ENCODE data around the gene JCHAIN. TPM values are rescaled to one million over a fixed set of nuclear protein-coding genes. Genes with fewer than 3 reads are reported as not detected.

The JCHAIN gene
- total and polyA plus RNA-seq, 5 donors from 2014 or later, result 0.84 to 5.2 (median 1.7) TPM; not detected in 1

DNA sequence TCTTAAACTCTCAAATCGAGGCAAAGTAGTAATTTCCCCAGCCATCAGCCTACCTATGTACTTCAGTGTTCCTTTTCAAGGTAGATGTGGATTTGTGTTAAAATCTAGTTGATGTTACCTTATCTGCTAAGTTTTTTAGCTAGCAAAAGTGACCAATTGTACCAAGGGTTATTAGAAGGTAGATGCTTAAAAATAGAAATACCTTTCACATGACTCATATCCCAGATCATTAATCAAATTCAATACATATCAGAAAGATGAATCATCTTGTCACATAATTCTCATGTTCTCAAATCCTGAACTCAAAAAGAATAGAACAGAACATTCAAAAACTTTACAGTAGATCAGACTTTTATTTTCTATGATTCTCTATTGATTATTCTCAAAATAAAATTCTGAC is 34.3 kb downstream of the JCHAIN start:
- no peaks in the 10 kb centered on the region for H3K9me3 ChIP-seq (ENCODE audit: control insufficient read depth in 2 of 2, low read length in 2 of 2)
- ATAC-seq (ENCODE audit: low read depth in 2 of 2), result no peak
- no peaks in the 10 kb centered on the region for H3K9me3 Mint-ChIP-seq
- H3K4me1 Mint-ChIP-seq, result peaks cover 0 to 2% (median under 1%) of the 10 kb centered on the region in 4 donors
- no peaks in the 10 kb centered on the region for H3K36me3 ChIP-seq (ENCODE audit: control insufficient read depth, insufficient read depth, low read length)
- H3K27me3 ChIP-seq (ENCODE audit: control insufficient read depth, insufficient read depth, low read length), result peaks cover 3% of the 10 kb centered on the region
- H3K27ac ChIP-seq (ENCODE audit: insufficient read depth, low read length, poor library complexity, severe bottlenecking), result no peak overlapping the region
- no peaks in the 10 kb centered on the region for H3K4me1 ChIP-seq (ENCODE audit: control insufficient read depth, insufficient read depth, low read length, poor library complexity, severe bottlenecking)
- H3K4me3 Mint-ChIP-seq, result no peak overlapping the region
- no peak overlapping the region for H3K27ac Mint-ChIP-seq
- DNase-seq, result no peak
- no peaks in the 10 kb centered on the region for H3K36me3 Mint-ChIP-seq
- peaks cover 4% of the 10 kb centered on the region for H3K27me3 Mint-ChIP-seq
- H3K4me3 ChIP-seq (ENCODE audit: low read depth, low read length), result no peak overlapping the region

DNA sequence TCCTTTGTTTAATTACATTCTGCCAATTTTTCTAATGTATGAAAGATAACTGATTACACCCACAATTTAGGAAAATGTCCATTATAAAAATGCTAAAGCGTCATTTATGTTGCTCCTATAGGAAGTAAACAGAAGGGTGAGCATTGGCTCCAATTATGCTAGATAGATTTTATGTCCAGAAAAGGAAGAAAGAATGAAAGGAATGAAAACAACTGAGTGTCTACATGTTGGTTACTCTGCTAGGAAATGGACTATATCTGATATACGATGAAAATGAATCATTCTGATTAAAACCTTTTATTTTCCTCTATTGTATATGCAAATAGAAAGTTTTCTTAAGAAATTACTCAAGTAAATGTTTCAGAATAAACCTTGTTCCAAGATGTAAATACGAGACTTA is 36.1 kb downstream of the JCHAIN start:
- Mint-ChIP-seq H3K4me3 (peak overlapping the region in 1 of 4 donors; percentile 48), H3K4me1 (peaks cover 0 to 2% (median under 1%) of the 10 kb centered on the region in 4 donors)
- no peaks in the 10 kb centered on the region for H3K4me1 ChIP-seq (ENCODE audit: control insufficient read depth, insufficient read depth, low read length, poor library complexity, severe bottlenecking)

DNA sequence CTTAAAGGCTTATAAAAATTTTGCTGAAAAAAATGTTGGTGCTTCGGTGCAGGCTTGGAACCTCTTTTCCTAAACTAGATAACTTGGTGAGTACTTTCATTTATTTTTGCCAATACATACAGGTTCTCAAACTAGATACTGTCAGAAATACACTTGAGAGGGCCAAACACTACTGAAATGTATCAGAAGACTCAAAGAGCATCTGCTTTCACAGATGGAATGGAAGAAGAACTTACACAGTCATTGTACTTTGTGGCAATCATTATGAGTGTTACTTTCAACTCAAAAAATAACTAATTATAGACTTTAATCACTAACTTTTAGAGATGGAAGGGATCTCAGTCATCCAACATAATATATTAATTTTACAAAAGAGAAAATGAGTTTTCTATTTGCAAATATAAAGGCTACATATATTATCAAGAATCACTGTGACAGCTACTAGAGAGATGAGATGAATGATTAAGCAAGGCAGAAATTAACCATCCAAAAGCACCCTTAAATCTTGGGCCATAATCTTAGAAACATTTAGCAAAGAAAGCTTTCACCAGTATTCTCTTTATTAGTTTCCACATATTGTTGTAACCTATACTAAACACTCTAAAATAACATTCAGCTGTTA is 36.7 kb downstream of the JCHAIN start:
- Mint-ChIP-seq H3K27ac (no peak overlapping the region), H3K4me3 (no peak overlapping the region), H3K9me3 (no peaks in the 10 kb centered on the region), H3K4me1 (peaks cover 0 to 2% (median under 1%) of the 10 kb centered on the region in 4 donors), H3K27me3 (peaks cover 12% of the 10 kb centered on the region), H3K36me3 (no peaks in the 10 kb centered on the region)
- Histone ChIP-seq H3K27ac (ENCODE audit: insufficient read depth, low read length, poor library complexity, severe bottlenecking) (no peak overlapping the region), H3K27me3 (ENCODE audit: control insufficient read depth, insufficient read depth, low read length) (peaks cover 3% of the 10 kb centered on the region), H3K36me3 (ENCODE audit: control insufficient read depth, insufficient read depth, low read length) (no peaks in the 10 kb centered on the region), H3K9me3 (ENCODE audit: control insufficient read depth in 2 of 2, low read length in 2 of 2) (no peaks in the 10 kb centered on the region), H3K4me3 (ENCODE audit: low read depth, low read length) (no peak overlapping the region), H3K4me1 (ENCODE audit: control insufficient read depth, insufficient read depth, low read length, poor library complexity, severe bottlenecking) (no peaks in the 10 kb centered on the region)
- DNase-seq (no peak), ATAC-seq (ENCODE audit: low read depth in 2 of 2) (no peak)

More for the DNA sequence above, 36.1 kb downstream of the JCHAIN start:
- Histone ChIP-seq H3K27me3 (ENCODE audit: control insufficient read depth, insufficient read depth, low read length) (peaks cover 3% of the 10 kb centered on the region), H3K36me3 (ENCODE audit: control insufficient read depth, insufficient read depth, low read length) (no peaks in the 10 kb centered on the region), H3K27ac (ENCODE audit: insufficient read depth, low read length, poor library complexity, severe bottlenecking) (no peak overlapping the region), H3K9me3 (ENCODE audit: control insufficient read depth in 2 of 2, low read length in 2 of 2) (no peaks in the 10 kb centered on the region), H3K4me3 (ENCODE audit: low read depth, low read length) (no peak overlapping the region)
- Mint-ChIP-seq H3K27ac (no peak overlapping the region), H3K27me3 (peaks cover 12% of the 10 kb centered on the region), H3K9me3 (no peaks in the 10 kb centered on the region), H3K36me3 (no peaks in the 10 kb centered on the region)
- DNase-seq (no peak), ATAC-seq (ENCODE audit: low read depth in 2 of 2) (no peak)

GRCh38 chr4:70628444-70628843 is 37.9 kb downstream of the JCHAIN start, which contains the start of gene ENAM:
ENAM (plus strand) TSS chr4:70628744; CDS start chr4:70629501, 757 bp downstream.
- peaks cover 0 to 2% (median under 1%) of the 10 kb centered on the region in 4 donors for H3K4me1 Mint-ChIP-seq
- no peaks in the 10 kb centered on the region for H3K36me3 ChIP-seq (ENCODE audit: control insufficient read depth, insufficient read depth, low read length)
- peaks cover 7% of the 10 kb centered on the region for H3K27me3 Mint-ChIP-seq
- no peak within 1 kb of the TSS for H3K27ac ChIP-seq (ENCODE audit: insufficient read depth, low read length, poor library complexity, severe bottlenecking)
- ATAC-seq (ENCODE audit: low read depth in 2 of 2) (no peak), DNase-seq (no peak)
- H3K4me1 ChIP-seq (ENCODE audit: control insufficient read depth, insufficient read depth, low read length, poor library complexity, severe bottlenecking), result no peaks in the 10 kb centered on the region
- H3K4me3 Mint-ChIP-seq, result no peak within 1 kb of the TSS
- no peak within 1 kb of the TSS for H3K4me3 ChIP-seq (ENCODE audit: low read depth, low read length)
- no peaks in the 10 kb centered on the region for H3K9me3 ChIP-seq (ENCODE audit: control insufficient read depth in 2 of 2, low read length in 2 of 2)
- no peaks in the 10 kb centered on the region for H3K9me3 Mint-ChIP-seq
- H3K27ac Mint-ChIP-seq, result no peak within 1 kb of the TSS
- no peaks in the 10 kb centered on the region for H3K27me3 ChIP-seq (ENCODE audit: control insufficient read depth, insufficient read depth, low read length)
- H3K36me3 Mint-ChIP-seq, result no peaks in the 10 kb centered on the region

GRCh38 chr4:70627620-70628019 is 38.7 kb downstream of the JCHAIN start:
- DNase-seq, result no peak
- Histone ChIP-seq H3K9me3 (ENCODE audit: control insufficient read depth in 2 of 2, low read length in 2 of 2) (no peaks in the 10 kb centered on the region), H3K4me3 (ENCODE audit: low read depth, low read length) (no peak overlapping the region), H3K27me3 (ENCODE audit: control insufficient read depth, insufficient read depth, low read length) (no peaks in the 10 kb centered on the region), H3K4me1 (ENCODE audit: control insufficient read depth, insufficient read depth, low read length, poor library complexity, severe bottlenecking) (no peaks in the 10 kb centered on the region), H3K36me3 (ENCODE audit: control insufficient read depth, insufficient read depth, low read length) (no peaks in the 10 kb centered on the region), H3K27ac (ENCODE audit: insufficient read depth, low read length, poor library complexity, severe bottlenecking) (no peak overlapping the region)
- no peak for ATAC-seq (ENCODE audit: low read depth in 2 of 2)
- Mint-ChIP-seq H3K4me1 (peaks cover 0 to 2% (median under 1%) of the 10 kb centered on the region in 4 donors), H3K27ac (no peak overlapping the region), H3K4me3 (no peak overlapping the region), H3K9me3 (no peaks in the 10 kb centered on the region), H3K36me3 (no peaks in the 10 kb centered on the region), H3K27me3 (peaks cover 7% of the 10 kb centered on the region)

DNA sequence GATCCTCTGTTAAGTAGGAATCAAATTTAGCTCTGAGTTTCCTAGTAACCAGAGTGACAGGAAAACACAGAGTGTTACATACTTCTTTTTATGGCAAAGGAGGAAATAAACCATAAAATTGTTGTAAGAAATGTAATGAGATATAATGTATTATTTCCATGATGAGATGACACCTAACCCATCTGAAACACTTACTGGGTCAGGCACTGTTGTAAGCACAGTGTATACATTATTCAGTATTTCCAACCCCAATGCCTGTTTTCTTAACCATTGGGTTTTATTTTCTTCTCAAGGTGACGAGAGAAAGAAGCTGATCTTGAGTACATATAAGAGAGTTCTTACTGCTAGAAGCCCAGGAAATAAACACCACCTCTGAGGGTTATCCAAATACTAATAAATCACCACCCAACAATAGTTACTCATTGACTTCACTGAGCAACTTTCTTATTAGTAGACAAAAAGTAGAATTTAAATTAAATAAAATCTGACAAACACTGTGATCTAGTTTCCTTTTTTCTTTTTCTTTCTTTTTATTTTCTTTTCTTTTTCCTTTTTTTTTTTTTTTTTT is 42.0 kb downstream of the JCHAIN start:
- no peak for DNase-seq
- no peaks in the 10 kb centered on the region for H3K36me3 Mint-ChIP-seq
- ATAC-seq (ENCODE audit: low read depth in 2 of 2), result no peak
- no peaks in the 10 kb centered on the region for H3K36me3 ChIP-seq (ENCODE audit: control insufficient read depth, insufficient read depth, low read length)
- no peaks in the 10 kb centered on the region for H3K9me3 ChIP-seq (ENCODE audit: control insufficient read depth in 2 of 2, low read length in 2 of 2)
- H3K27ac Mint-ChIP-seq, result no peak overlapping the region
- peaks cover 7% of the 10 kb centered on the region for H3K27me3 Mint-ChIP-seq
- peaks cover 0 to 2% (median under 1%) of the 10 kb centered on the region in 4 donors for H3K4me1 Mint-ChIP-seq
- H3K4me3 Mint-ChIP-seq, result no peak overlapping the region
- H3K4me3 ChIP-seq (ENCODE audit: low read depth, low read length), result no peak overlapping the region
- no peak overlapping the region for H3K27ac ChIP-seq (ENCODE audit: insufficient read depth, low read length, poor library complexity, severe bottlenecking)
- no peaks in the 10 kb centered on the region for H3K27me3 ChIP-seq (ENCODE audit: control insufficient read depth, insufficient read depth, low read length)
- H3K9me3 Mint-ChIP-seq, result no peaks in the 10 kb centered on the region
- H3K4me1 ChIP-seq (ENCODE audit: control insufficient read depth, insufficient read depth, low read length, poor library complexity, severe bottlenecking), result no peaks in the 10 kb centered on the region

GRCh38 chr4:70623323-70623722 is 43.0 kb downstream of the JCHAIN start:
- H3K36me3 ChIP-seq (ENCODE audit: control insufficient read depth, insufficient read depth, low read length), result no peaks in the 10 kb centered on the region
- H3K9me3 Mint-ChIP-seq, result no peaks in the 10 kb centered on the region
- no peak overlapping the region for H3K27ac Mint-ChIP-seq
- peak in 1 of 3 donors; percentile 33 for DNase-seq
- H3K36me3 Mint-ChIP-seq, result no peaks in the 10 kb centered on the region
- no peaks in the 10 kb centered on the region for H3K27me3 ChIP-seq (ENCODE audit: control insufficient read depth, insufficient read depth, low read length)
- peaks cover 7% of the 10 kb centered on the region for H3K27me3 Mint-ChIP-seq
- ATAC-seq (ENCODE audit: low read depth in 2 of 2), result no peak
- H3K4me3 Mint-ChIP-seq, result no peak overlapping the region
- no peak overlapping the region for H3K4me3 ChIP-seq (ENCODE audit: low read depth, low read length)
- no peak overlapping the region for H3K27ac ChIP-seq (ENCODE audit: insufficient read depth, low read length, poor library complexity, severe bottlenecking)
- H3K4me1 Mint-ChIP-seq, result no peaks in the 10 kb centered on the region
- H3K9me3 ChIP-seq (ENCODE audit: control insufficient read depth in 2 of 2, low read length in 2 of 2), result no peaks in the 10 kb centered on the region
- no peaks in the 10 kb centered on the region for H3K4me1 ChIP-seq (ENCODE audit: control insufficient read depth, insufficient read depth, low read length, poor library complexity, severe bottlenecking)

GRCh38 chr4:70619778-70620177 is 46.5 kb downstream of the JCHAIN start:
- no peak overlapping the region for H3K4me3 Mint-ChIP-seq
- H3K9me3 ChIP-seq (ENCODE audit: control insufficient read depth in 2 of 2, low read length in 2 of 2), result no peaks in the 10 kb centered on the region
- H3K4me3 ChIP-seq (ENCODE audit: low read depth, low read length), result no peak overlapping the region
- H3K27ac Mint-ChIP-seq, result no peak overlapping the region
- no peak overlapping the region for H3K27ac ChIP-seq (ENCODE audit: insufficient read depth, low read length, poor library complexity, severe bottlenecking)
- H3K27me3 ChIP-seq (ENCODE audit: control insufficient read depth, insufficient read depth, low read length), result no peaks in the 10 kb centered on the region
- ATAC-seq (ENCODE audit: low read depth in 2 of 2), result no peak
- H3K4me1 ChIP-seq (ENCODE audit: control insufficient read depth, insufficient read depth, low read length, poor library complexity, severe bottlenecking), result no peaks in the 10 kb centered on the region
- DNase-seq, result peak in 1 of 3 donors; percentile 23
- H3K9me3 Mint-ChIP-seq, result no peaks in the 10 kb centered on the region
- no peaks in the 10 kb centered on the region for H3K36me3 Mint-ChIP-seq
- H3K4me1 Mint-ChIP-seq, result no peaks in the 10 kb centered on the region
- no peaks in the 10 kb centered on the region for H3K36me3 ChIP-seq (ENCODE audit: control insufficient read depth, insufficient read depth, low read length)
- H3K27me3 Mint-ChIP-seq, result peaks cover 6% of the 10 kb centered on the region
